Activated naive CD4-positive, alpha-beta T cell treated with anti-CD3 and anti-CD28 coated beads for 36 hours (primary cell): ENCODE data around the gene PPP1R13B. TPM values are rescaled to one million over a fixed set of nuclear protein-coding genes. Genes with fewer than 3 reads are reported as not detected.
"Not testable (repeated sequence)": the region's sequence is repeated elsewhere in the genome, so short reads cannot be mapped to it uniquely, and the experiment has no call there.

ENCODE experiments used
- CTCF ChIA-PET: fragments of 350-600 bp; sonication (Branson Sonifier 250); formaldehyde crosslinking; loops from one replicate; lab custom pipeline; 2021; ENCODE audit warnings: antibody characterized with exemption; lab: Charles Lee
- DNase-seq: peaks from one replicate; pipeline ENCODE4 v3.0.0-alpha.2; 2020
- H3K27ac Mint-ChIP-seq: one replicate; pipeline ENCODE4 v1.8.0; 2021; ENCODE audit warnings: mild to moderate bottlenecking, mixed read lengths
- H3K27me3 Mint-ChIP-seq: one replicate; pipeline ENCODE4 v1.8.0; 2021; ENCODE audit warnings: low read depth, mixed read lengths
- H3K36me3 Mint-ChIP-seq: one replicate; pipeline ENCODE4 v1.8.0; 2021; ENCODE audit warnings: low read depth, mixed read lengths
- H3K4me1 Mint-ChIP-seq: one replicate; pipeline ENCODE4 v1.8.0; 2021; ENCODE audit warnings: low read depth, mixed read lengths
- H3K4me3 Mint-ChIP-seq: one replicate; pipeline ENCODE4 v1.8.0; 2021; ENCODE audit warnings: mild to moderate bottlenecking, moderate library complexity, mixed read lengths
- H3K9me3 Mint-ChIP-seq: one replicate; pipeline ENCODE4 v1.8.0; 2021; ENCODE audit warnings: mixed read lengths
- intact Hi-C: fragments of 100-400 bp; cut with micrococcal nuclease; formaldehyde crosslinking; loops from one replicate; pipeline ENCODE4 v1.15.1; 2023
- total RNA-seq, 2 experiments: library from RNA; stranded (reverse); gene quantifications; one replicate each; pipeline ENCODE4 v1.2.3, GENCODE V29; 2021

The PPP1R13B gene
- total RNA-seq, 2 experiments from 2014 or later = 8.0 to 8.6 TPM

GRCh38 chr14:103788086-103788485, 59.3 kb downstream of the PPP1R13B start:
- intact Hi-C loops = no loop called here
- H3K27me3 Mint-ChIP-seq = no peaks in the 10 kb centered on the region
- no peak for DNase-seq
- H3K27ac Mint-ChIP-seq = no peak overlapping the region
- H3K4me3 Mint-ChIP-seq = no peak overlapping the region
- H3K36me3 Mint-ChIP-seq = no peaks in the 10 kb centered on the region
- H3K9me3 Mint-ChIP-seq = no peaks in the 10 kb centered on the region
- CTCF ChIA-PET = interaction anchor here (0.7 to 1.3 kb wide), 2 partner anchors 21 to 134 kb away, joined by 3 to 5 read pairs; no protein-coding TSS in a partner anchor
- no peaks in the 10 kb centered on the region for H3K4me1 Mint-ChIP-seq

- no peak for DNase-seq
- Mint-ChIP-seq H3K4me1 (no peaks in the 10 kb centered on the region), H3K9me3 (no peaks in the 10 kb centered on the region), H3K27ac (no peak overlapping the region), H3K27me3 (no peaks in the 10 kb centered on the region), H3K36me3 (peaks cover 4% of the 10 kb centered on the region), H3K4me3 (no peak overlapping the region)
- intact Hi-C loops = no loop called here
- CTCF ChIA-PET = no interaction called here
Observed at GRCh38 chr14:103782376-103782775, 65.0 kb downstream of the PPP1R13B start.

- H3K9me3 Mint-ChIP-seq, CTCF ChIA-PET, intact Hi-C loops, DNase-seq, H3K27me3 Mint-ChIP-seq, H3K4me3 Mint-ChIP-seq, H3K27ac Mint-ChIP-seq, H3K4me1 Mint-ChIP-seq: not testable (repeated sequence)
- peaks cover 16% of the 10 kb centered on the region for H3K36me3 Mint-ChIP-seq
Observed at GRCh38 chr14:103776319-103776718, 71.1 kb downstream of the PPP1R13B start.

GRCh38 chr14:103775506-103775905, 71.9 kb downstream of the PPP1R13B start:
- no peak for DNase-seq
- no peaks in the 10 kb centered on the region for H3K4me1 Mint-ChIP-seq
- no peak overlapping the region for H3K4me3 Mint-ChIP-seq
- no peaks in the 10 kb centered on the region for H3K9me3 Mint-ChIP-seq
- H3K27me3 Mint-ChIP-seq = no peaks in the 10 kb centered on the region
- CTCF ChIA-PET = no interaction called here
- intact Hi-C loops = no loop called here
- no peak overlapping the region for H3K27ac Mint-ChIP-seq
- H3K36me3 Mint-ChIP-seq = peaks cover 19% of the 10 kb centered on the region

GRCh38 chr14:103773521-103773920, 73.9 kb downstream of the PPP1R13B start:
- Mint-ChIP-seq H3K36me3 (peaks cover 17% of the 10 kb centered on the region), H3K27me3 (no peaks in the 10 kb centered on the region), H3K4me3 (no peak overlapping the region), H3K27ac (no peak overlapping the region), H3K4me1 (no peaks in the 10 kb centered on the region), H3K9me3 (no peaks in the 10 kb centered on the region)
- no peak for DNase-seq
- intact Hi-C loops = no loop called here
- CTCF ChIA-PET = no interaction called here

GRCh38 chr14:103772078-103772712, 75.2 kb downstream of the PPP1R13B start:
- Mint-ChIP-seq H3K27ac (no peak overlapping the region), H3K36me3 (peaks cover 14% of the 10 kb centered on the region), H3K27me3 (no peaks in the 10 kb centered on the region), H3K4me3 (no peak overlapping the region), H3K4me1 (no peaks in the 10 kb centered on the region), H3K9me3 (no peaks in the 10 kb centered on the region)
- intact Hi-C loops = no loop called here
- CTCF ChIA-PET = no interaction called here
- DNase-seq = no peak

GRCh38 chr14:103770902-103771301, 76.5 kb downstream of the PPP1R13B start:
- H3K9me3 Mint-ChIP-seq = no peaks in the 10 kb centered on the region
- H3K4me3 Mint-ChIP-seq = no peak overlapping the region
- no peak overlapping the region for H3K27ac Mint-ChIP-seq
- no peaks in the 10 kb centered on the region for H3K4me1 Mint-ChIP-seq
- DNase-seq = no peak
- CTCF ChIA-PET = interaction anchor here (0.6 to 1.6 kb wide), 3 partner anchors 38 to 144 kb away, joined by 4 to 8 read pairs (median 7); no protein-coding TSS in a partner anchor
- no peaks in the 10 kb centered on the region for H3K27me3 Mint-ChIP-seq
- peaks cover 12% of the 10 kb centered on the region for H3K36me3 Mint-ChIP-seq
- intact Hi-C loops = no loop called here

- CTCF ChIA-PET = interaction anchor here (1.3 to 1.6 kb wide), 2 partner anchors 38 to 130 kb away, joined by 4 to 7 read pairs; no protein-coding TSS in a partner anchor
- Mint-ChIP-seq H3K4me1 (no peaks in the 10 kb centered on the region), H3K4me3 (no peak overlapping the region), H3K27ac (no peak overlapping the region), H3K36me3 (peaks cover 12% of the 10 kb centered on the region), H3K27me3 (no peaks in the 10 kb centered on the region), H3K9me3 (no peaks in the 10 kb centered on the region)
- intact Hi-C loops = no loop called here
- no peak for DNase-seq
Observed at GRCh38 chr14:103770500-103770899, 76.9 kb downstream of the PPP1R13B start.

- CTCF ChIA-PET = no interaction called here
- DNase-seq = no peak
Observed at GRCh38 chr14:103767336-103767894, 80.0 kb downstream of the PPP1R13B start.

GRCh38 chr14:103765526-103765925, 81.8 kb downstream of the PPP1R13B start:
- intact Hi-C loops = no loop called here

More at GRCh38 chr14:103767336-103767894, 80.0 kb downstream of the PPP1R13B start:
- intact Hi-C loops = no loop called here
- H3K4me1 Mint-ChIP-seq = no peaks in the 10 kb centered on the region
- no peak overlapping the region for H3K27ac Mint-ChIP-seq
- H3K36me3 Mint-ChIP-seq = peaks cover 9% of the 10 kb centered on the region
- no peaks in the 10 kb centered on the region for H3K27me3 Mint-ChIP-seq
- H3K9me3 Mint-ChIP-seq = no peaks in the 10 kb centered on the region
- H3K4me3 Mint-ChIP-seq = no peak overlapping the region

GRCh38 chr14:103763730-103764488, 83.5 kb downstream of the PPP1R13B start:
- Mint-ChIP-seq H3K9me3 (no peaks in the 10 kb centered on the region), H3K27me3 (no peaks in the 10 kb centered on the region), H3K27ac (no peak overlapping the region), H3K36me3 (no peaks in the 10 kb centered on the region), H3K4me1 (no peaks in the 10 kb centered on the region), H3K4me3 (no peak overlapping the region)
- CTCF ChIA-PET = interaction anchor here (0.9 to 1.3 kb wide), 2 partner anchors 44 to 137 kb away, joined by 3 to 4 read pairs; no protein-coding TSS in a partner anchor
- no peak for DNase-seq
- intact Hi-C loops = no loop called here

More at GRCh38 chr14:103765526-103765925, 81.8 kb downstream of the PPP1R13B start:
- no peaks in the 10 kb centered on the region for H3K9me3 Mint-ChIP-seq
- no peaks in the 10 kb centered on the region for H3K27me3 Mint-ChIP-seq
- no peak overlapping the region for H3K27ac Mint-ChIP-seq
- H3K36me3 Mint-ChIP-seq = no peaks in the 10 kb centered on the region
- no peaks in the 10 kb centered on the region for H3K4me1 Mint-ChIP-seq
- H3K4me3 Mint-ChIP-seq = no peak overlapping the region
- CTCF ChIA-PET = no interaction called here
- DNase-seq = no peak

- no peak overlapping the region for H3K4me3 Mint-ChIP-seq
- H3K4me1 Mint-ChIP-seq = no peaks in the 10 kb centered on the region
- CTCF ChIA-PET = no interaction called here
- no peaks in the 10 kb centered on the region for H3K36me3 Mint-ChIP-seq
- DNase-seq = no peak
- no peaks in the 10 kb centered on the region for H3K27me3 Mint-ChIP-seq
- H3K27ac Mint-ChIP-seq = no peak overlapping the region
- intact Hi-C loops = no loop called here
- H3K9me3 Mint-ChIP-seq = no peaks in the 10 kb centered on the region
Observed at GRCh38 chr14:103762541-103762940, 84.8 kb downstream of the PPP1R13B start.
